ENCODE data around the gene ZBTB7C. TPM values are rescaled to one million over a fixed set of nuclear protein-coding genes. Genes with fewer than 3 reads are reported as not detected.

Gene ZBTB7C
- total RNA-seq, 1 donor from 2014 or later = 7.4 TPM

- Mint-ChIP-seq H3K4me3 (no peak overlapping the region), H3K9me3 (peaks cover 4% of the 10 kb centered on the region), H3K27ac (no peak overlapping the region), H3K27me3 (ENCODE audit: low read depth) (no peaks in the 10 kb centered on the region), H3K36me3 (no peaks in the 10 kb centered on the region), H3K4me1 (peaks cover 19% of the 10 kb centered on the region)
- DNase-seq (ENCODE audit: low spot score in 2 of 2, unreplicated experiment in 2 of 2) = no peak
- TF ChIP-seq CTCF (IDR thresholded peaks at IDR 0.05; ENCODE audit: unreplicated experiment) = no peak
Observed at GRCh38 chr18:47992976-47993375, 416.2 kb downstream of the ZBTB7C start.

GRCh38 chr18:47992266-47992665 lies 416.9 kb downstream of the ZBTB7C start:
- no peak overlapping the region for H3K4me3 Mint-ChIP-seq
- H3K4me1 Mint-ChIP-seq = peaks cover 19% of the 10 kb centered on the region
- DNase-seq (ENCODE audit: low spot score in 2 of 2, unreplicated experiment in 2 of 2) = no peak
- H3K36me3 Mint-ChIP-seq = no peaks in the 10 kb centered on the region
- H3K27ac Mint-ChIP-seq = no peak overlapping the region
- TF ChIP-seq CTCF (IDR thresholded peaks at IDR 0.05; ENCODE audit: unreplicated experiment) = no peak
- peaks cover 3% of the 10 kb centered on the region for H3K9me3 Mint-ChIP-seq
- no peaks in the 10 kb centered on the region for H3K27me3 Mint-ChIP-seq (ENCODE audit: low read depth)

- no peak for DNase-seq (ENCODE audit: low spot score in 2 of 2, unreplicated experiment in 2 of 2)
- H3K27me3 Mint-ChIP-seq (ENCODE audit: low read depth) = no peaks in the 10 kb centered on the region
- no peak overlapping the region for H3K27ac Mint-ChIP-seq
- H3K9me3 Mint-ChIP-seq = no peaks in the 10 kb centered on the region
- H3K4me3 Mint-ChIP-seq = no peak overlapping the region
- peaks cover 18% of the 10 kb centered on the region for H3K4me1 Mint-ChIP-seq
- H3K36me3 Mint-ChIP-seq = no peaks in the 10 kb centered on the region
- TF ChIP-seq CTCF (IDR thresholded peaks at IDR 0.05; ENCODE audit: unreplicated experiment) = no peak
Observed at GRCh38 chr18:47990981-47991380, 418.2 kb downstream of the ZBTB7C start.

- DNase-seq (ENCODE audit: low spot score in 2 of 2, unreplicated experiment in 2 of 2) = no peak
- peaks cover 3% of the 10 kb centered on the region for H3K9me3 Mint-ChIP-seq
- no peak overlapping the region for H3K4me3 Mint-ChIP-seq
- no peak overlapping the region for H3K27ac Mint-ChIP-seq
- no peaks in the 10 kb centered on the region for H3K36me3 Mint-ChIP-seq
- H3K4me1 Mint-ChIP-seq = peaks cover 10% of the 10 kb centered on the region
- no peak for TF ChIP-seq CTCF (IDR thresholded peaks at IDR 0.05; ENCODE audit: unreplicated experiment)
- H3K27me3 Mint-ChIP-seq (ENCODE audit: low read depth) = no peaks in the 10 kb centered on the region
Observed at GRCh38 chr18:47987388-47987699, 421.8 kb downstream of the ZBTB7C start.

- H3K36me3 Mint-ChIP-seq = no peaks in the 10 kb centered on the region
- no peak overlapping the region for H3K27ac Mint-ChIP-seq
- peaks cover 14% of the 10 kb centered on the region for H3K4me1 Mint-ChIP-seq
- no peak overlapping the region for H3K4me3 Mint-ChIP-seq
- H3K27me3 Mint-ChIP-seq (ENCODE audit: low read depth) = no peaks in the 10 kb centered on the region
- no peak for TF ChIP-seq CTCF (IDR thresholded peaks at IDR 0.05; ENCODE audit: unreplicated experiment)
- DNase-seq (ENCODE audit: low spot score in 2 of 2, unreplicated experiment in 2 of 2) = no peak
- peaks cover 3% of the 10 kb centered on the region for H3K9me3 Mint-ChIP-seq
Observed at GRCh38 chr18:47986620-47987387, 422.4 kb downstream of the ZBTB7C start.

All from mesothelial cell of epicardium (in vitro differentiated cells).